NB4 (cell line): Measurements from ENCODE around the gene CHRNA3.

Experiments
- DNase-seq: peaks from one replicate; pipeline ENCODE4 v3.0.0; 2010; ENCODE audit warnings: low read depth
- H3K4me3 ChIP-seq: one replicate; pipeline ENCODE4 v1.5.1; 2011; ENCODE audit warnings: mild to moderate bottlenecking, low read depth, low read length, moderate library complexity
- CTCF ChIP-seq: IDR thresholded peaks from one replicate; pipeline ENCODE4 v1.5.1; 2012; ENCODE audit warnings: low read depth, low read length
- MAX ChIP-seq: IDR thresholded peaks from 2 replicates; pipeline ENCODE4 v1.6.1; 2011; ENCODE audit warnings: low read depth, low read length
- MYC ChIP-seq: IDR thresholded peaks from 2 replicates; pipeline ENCODE4 v1.6.1; 2011; ENCODE audit warnings: low read depth, low read length
- POLR2A ChIP-seq: IDR thresholded peaks from 2 replicates; pipeline ENCODE4 v1.6.1; 2011; ENCODE audit warnings: mild to moderate bottlenecking; ENCODE audit not compliant: insufficient read length; ENCODE audit errors: extremely low read depth

The CHRNA3 gene

GRCh38 chr15:78651930-78652615, 31.3 kb upstream of the CHRNA3 start:
- TF ChIP-seq MAX (no peak), MYC (no peak), POLR2A (no peak)
- H3K4me3 ChIP-seq = no peak overlapping the region
- DNase-seq = no peak

- DNase-seq = no peak
- H3K4me3 ChIP-seq = no peak overlapping the region
- TF ChIP-seq MAX (no peak), CTCF (no peak), POLR2A (no peak), MYC (no peak)
Observed at GRCh38 chr15:78651007-78651406, 30.2 kb upstream of the CHRNA3 start.

- H3K4me3 ChIP-seq = no peak overlapping the region
- TF ChIP-seq CTCF = no peak
- TF ChIP-seq MAX = no peak
- TF ChIP-seq POLR2A = no peak
- no peak for TF ChIP-seq MYC
- no peak for DNase-seq
Observed at GRCh38 chr15:78650022-78650421, 29.2 kb upstream of the CHRNA3 start.

- no peak for DNase-seq
- TF ChIP-seq CTCF = no peak
- no peak for TF ChIP-seq MAX
- TF ChIP-seq POLR2A = no peak
- TF ChIP-seq MYC = no peak
- no peak overlapping the region for H3K4me3 ChIP-seq
Observed at GRCh38 chr15:78645009-78645408, 24.2 kb upstream of the CHRNA3 start.

GRCh38 chr15:78642331-78642730, 21.5 kb upstream of the CHRNA3 start:
- no peak overlapping the region for H3K4me3 ChIP-seq
- TF ChIP-seq MAX (no peak), POLR2A (no peak), MYC (no peak), CTCF (no peak)
- no peak for DNase-seq

- no peak overlapping the region for H3K4me3 ChIP-seq
- DNase-seq = no peak
- no peak for TF ChIP-seq MAX
- TF ChIP-seq MYC = no peak
- no peak for TF ChIP-seq CTCF
- no peak for TF ChIP-seq POLR2A
Observed at GRCh38 chr15:78641749-78642275, 21.0 kb upstream of the CHRNA3 start.
